HCT116 (cell line): ENCODE data around the gene FGF1.

Experiments
- RAD21 ChIP-seq: IDR thresholded peaks from 2 replicates; pipeline ENCODE4 v1.6.1; 2012; ENCODE audit warnings: low read depth, mild to moderate bottlenecking
- TF ChIP-seq, protein P1 (sequence below), 3 experiments: fragments of 200-600 bp in 1 of 3; sonication (generic) in 1 of 3; IDR thresholded peaks in 2 of 3; conservative IDR thresholded peaks in 1 of 3; 2 replicates each; pipeline ENCODE4 v1.5.1; 2012 to 2017; ENCODE audit warnings: low read depth in 2 of 3, low read length in 2 of 3, antibody characterized with exemption in 1 of 3, borderline replicate concordance in 1 of 3, control low read depth in 1 of 3, mild to moderate bottlenecking in 1 of 3, mixed read lengths in 1 of 3, mixed run types in 1 of 3, moderate library complexity in 1 of 3; ENCODE audit not compliant: insufficient read depth in 1 of 3

DNA sequence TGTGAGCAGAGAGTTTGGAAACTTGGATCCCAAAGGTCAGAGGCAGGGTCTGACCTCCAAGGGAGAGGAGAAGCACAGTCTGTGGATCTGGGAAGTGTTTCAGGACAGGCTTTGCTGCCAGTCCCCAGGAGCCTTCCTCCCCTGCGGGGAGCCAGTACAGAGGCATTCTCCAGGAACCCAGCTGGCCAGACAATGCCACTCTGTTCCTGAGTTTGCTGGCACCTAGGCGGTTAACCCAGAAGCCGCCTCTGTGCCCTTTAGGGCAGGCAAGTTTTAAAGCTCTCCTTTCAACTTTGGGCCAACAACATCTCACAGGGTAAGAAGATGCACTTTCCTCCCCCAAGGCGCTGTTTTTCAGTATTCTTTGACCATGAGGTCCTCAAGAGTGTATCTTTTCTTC is 37.0 kb upstream of the FGF1 start:
- TF ChIP-seq RAD21, result no peak
- TF ChIP-seq, protein P1, sequence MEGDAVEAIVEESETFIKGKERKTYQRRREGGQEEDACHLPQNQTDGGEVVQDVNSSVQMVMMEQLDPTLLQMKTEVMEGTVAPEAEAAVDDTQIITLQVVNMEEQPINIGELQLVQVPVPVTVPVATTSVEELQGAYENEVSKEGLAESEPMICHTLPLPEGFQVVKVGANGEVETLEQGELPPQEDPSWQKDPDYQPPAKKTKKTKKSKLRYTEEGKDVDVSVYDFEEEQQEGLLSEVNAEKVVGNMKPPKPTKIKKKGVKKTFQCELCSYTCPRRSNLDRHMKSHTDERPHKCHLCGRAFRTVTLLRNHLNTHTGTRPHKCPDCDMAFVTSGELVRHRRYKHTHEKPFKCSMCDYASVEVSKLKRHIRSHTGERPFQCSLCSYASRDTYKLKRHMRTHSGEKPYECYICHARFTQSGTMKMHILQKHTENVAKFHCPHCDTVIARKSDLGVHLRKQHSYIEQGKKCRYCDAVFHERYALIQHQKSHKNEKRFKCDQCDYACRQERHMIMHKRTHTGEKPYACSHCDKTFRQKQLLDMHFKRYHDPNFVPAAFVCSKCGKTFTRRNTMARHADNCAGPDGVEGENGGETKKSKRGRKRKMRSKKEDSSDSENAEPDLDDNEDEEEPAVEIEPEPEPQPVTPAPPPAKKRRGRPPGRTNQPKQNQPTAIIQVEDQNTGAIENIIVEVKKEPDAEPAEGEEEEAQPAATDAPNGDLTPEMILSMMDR (IDR thresholded peaks at IDR 0.05 in 2 of 3, conservative IDR thresholded peaks at IDR 0.05 in 1 of 3; ENCODE audit: borderline replicate concordance in 1 of 3, insufficient read depth in 1 of 3, low read depth in 2 of 3, low read length in 2 of 3), result no peak
